Right renal cortex interstitium (tissue), 3 donors: ENCODE data around the gene LEFTY1. TPM values are rescaled to one million over a fixed set of nuclear protein-coding genes. Genes with fewer than 3 reads are reported as not detected.

Source experiments
- DNase-seq, 3 donors: peaks; one replicate each; pipeline ENCODE4 v3.0.0-alpha.2; 2013; ENCODE audit warnings: low read depth in 3 of 3, low spot score in 2 of 3
- polyA plus RNA-seq, 3 donors: library from polyadenylated mRNA; unstranded; fragments of 120-200 nt; gene quantifications; one replicate each; pipeline ENCODE4 v1.2.1, GENCODE V29; 2013; ENCODE audit not compliant: insufficient read length in 3 of 3

Gene LEFTY1
- polyA plus RNA-seq, 3 donors = 3.0 to 5.8 (median 5.5) TPM

DNA sequence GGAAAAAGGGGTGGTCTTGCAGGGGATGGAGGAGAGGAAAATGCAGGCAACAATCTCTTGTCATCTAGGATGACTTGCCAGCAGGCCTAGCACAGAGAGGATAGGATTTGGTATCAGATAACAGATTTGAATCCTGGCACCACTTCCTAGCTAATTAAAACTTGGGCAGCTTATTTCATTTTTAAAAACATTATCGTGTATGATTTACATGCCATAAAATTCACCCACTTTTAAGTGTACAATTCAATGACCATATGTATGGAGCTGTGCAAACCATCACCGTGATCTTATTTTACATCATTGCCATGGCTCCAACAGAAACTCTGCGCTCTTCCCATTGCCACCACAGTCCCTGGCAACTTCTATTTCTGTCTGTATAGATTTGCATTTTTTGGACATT lies 28.2 kb upstream of the LEFTY1 start:
- no peak for DNase-seq

DNA sequence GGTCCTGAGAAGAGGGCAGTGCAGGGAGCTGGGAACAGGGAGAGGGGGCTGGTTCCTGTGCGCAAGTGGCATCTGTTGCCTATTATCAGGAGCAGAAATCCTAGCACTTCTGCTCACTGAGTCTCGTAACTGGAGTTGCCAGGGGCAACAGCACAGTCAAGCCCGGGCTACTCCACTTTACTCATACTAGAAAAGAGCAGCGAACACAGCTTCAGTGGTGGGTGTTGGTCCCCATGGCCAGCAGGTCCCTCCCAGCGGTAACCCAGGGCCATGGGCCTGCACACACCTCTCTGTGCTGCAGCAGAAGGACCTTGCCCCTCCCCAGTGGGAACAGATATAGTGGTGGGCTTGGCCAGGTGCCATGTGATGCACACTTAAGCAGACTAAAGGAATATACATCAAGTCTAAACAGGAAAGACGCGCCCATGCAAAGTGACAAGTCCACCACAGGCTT lies 26.6 kb upstream of the LEFTY1 start:
- no peak for DNase-seq

DNA sequence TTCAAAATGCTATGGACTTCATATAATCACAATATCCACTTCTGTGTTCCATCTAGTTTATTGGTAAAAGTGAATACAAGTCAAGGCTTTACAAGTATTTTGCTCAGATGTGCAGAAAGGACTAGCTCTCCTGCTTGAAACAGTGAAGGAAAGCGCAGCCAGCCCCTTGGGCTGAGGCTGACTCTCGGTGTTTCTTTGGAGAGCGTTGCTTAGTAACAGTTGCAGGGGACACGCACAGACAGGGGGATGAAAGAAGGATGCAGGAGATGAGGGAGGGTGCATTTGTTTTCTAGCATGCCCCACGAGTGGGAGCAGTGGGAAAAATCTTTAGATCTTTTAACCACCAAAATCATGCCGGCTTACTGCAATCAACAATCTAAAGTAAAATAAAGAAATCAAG lies 26.0 kb upstream of the LEFTY1 start:
- DNase-seq = no peak

DNA sequence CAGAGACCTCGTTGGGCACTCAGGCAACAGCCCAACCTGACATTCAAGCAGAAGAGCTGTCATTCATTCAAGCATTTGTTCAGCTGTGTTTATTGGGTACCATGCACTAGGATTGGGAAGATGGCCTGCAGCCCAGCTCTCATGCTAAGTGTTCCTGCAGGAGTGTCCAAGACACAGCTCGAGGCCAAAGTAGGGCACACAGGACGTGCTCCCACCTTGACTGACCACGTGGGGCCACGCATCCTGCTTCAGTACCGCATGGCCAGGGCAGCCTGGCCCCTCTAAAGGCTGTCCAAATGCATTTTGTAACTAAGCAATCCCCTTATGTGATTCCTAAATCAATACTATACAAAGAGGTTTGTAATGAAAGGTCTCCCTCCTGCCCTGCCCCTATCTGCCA lies 25.4 kb upstream of the LEFTY1 start:
- no peak for DNase-seq

DNA sequence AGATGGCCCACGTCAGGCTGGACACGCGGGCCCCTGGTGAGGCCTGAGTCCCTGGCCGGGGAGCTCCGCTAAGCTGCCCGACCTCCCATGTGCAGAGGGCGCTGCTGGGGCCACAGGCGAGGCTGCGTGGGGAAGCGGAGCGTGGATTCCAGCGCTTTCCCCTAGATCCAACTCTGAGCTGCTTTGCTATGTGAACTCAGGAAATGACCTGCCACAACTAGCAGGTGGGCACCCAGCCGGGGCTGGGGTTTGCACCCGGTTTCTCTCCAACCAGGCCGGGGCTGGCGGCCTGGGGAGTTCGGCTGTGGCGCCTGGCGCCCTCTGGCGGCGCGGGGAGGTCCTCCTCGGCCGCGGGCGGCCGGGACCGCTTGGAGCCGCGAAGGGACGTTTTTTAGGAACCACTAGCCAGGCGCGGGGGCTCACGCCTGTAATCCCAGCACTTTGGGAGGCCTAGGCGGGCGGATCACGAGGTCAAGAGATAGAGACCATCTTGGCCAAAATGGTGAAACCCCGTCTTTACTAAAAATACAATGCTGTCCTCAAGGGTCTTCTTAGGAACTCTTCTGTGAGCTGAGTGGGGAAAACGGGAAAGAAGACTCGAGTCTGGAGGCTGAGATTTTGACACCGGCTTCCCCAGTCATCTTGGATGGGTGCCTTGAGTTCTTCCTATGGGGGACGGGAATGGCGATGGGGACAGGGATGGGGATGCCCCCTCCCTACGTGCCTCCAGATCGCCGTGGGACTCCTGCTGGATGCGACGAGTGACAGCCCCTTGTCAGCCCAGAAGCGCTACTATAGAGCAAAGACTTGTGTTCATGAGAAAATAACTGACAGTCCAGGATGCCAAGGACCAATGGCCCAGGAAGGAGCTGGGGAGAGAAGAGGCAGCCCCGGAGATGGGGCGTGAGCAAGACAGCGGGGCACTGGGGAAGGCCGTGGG lies 22.5 kb upstream of the LEFTY1 start:
- no peak for DNase-seq

DNA sequence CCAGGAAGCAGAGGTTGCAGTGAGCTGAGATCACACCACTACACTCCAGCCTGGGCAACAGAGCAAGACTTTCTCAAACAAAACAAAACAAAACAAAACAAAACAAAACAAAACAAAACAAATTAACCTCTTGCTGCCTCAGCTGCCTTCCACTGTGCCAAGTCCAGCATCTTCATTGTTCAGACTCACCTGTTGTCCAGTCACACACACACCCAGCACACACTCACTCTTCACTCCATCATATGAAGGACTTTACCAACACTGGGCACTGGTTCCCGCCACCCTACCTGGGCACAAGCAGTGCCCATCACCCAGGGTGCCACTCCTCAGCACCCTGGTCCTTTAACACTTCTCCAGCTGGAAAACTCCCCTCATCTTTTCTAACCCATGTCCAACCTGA lies 20.5 kb upstream of the LEFTY1 start:
- no peak for DNase-seq

DNA sequence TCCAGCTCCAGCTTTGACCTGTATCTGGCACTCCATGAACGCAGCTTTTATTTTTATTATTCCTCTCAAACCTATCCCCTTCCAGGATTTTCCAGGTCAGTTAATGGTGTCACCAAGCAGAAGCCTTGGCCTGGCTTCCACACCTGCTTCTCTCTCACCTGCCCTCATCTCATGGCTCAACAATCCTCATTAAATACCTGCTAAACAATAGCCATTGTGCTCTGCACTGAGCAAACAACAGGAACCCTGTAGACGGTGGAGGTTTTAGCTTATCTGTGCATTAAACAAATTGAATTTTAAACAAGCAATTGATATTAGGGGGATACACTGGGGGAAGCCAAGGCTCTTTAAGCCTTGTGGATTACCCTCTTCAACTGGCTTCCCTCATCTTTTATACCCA lies 19.8 kb upstream of the LEFTY1 start:
- no peak for DNase-seq

DNA sequence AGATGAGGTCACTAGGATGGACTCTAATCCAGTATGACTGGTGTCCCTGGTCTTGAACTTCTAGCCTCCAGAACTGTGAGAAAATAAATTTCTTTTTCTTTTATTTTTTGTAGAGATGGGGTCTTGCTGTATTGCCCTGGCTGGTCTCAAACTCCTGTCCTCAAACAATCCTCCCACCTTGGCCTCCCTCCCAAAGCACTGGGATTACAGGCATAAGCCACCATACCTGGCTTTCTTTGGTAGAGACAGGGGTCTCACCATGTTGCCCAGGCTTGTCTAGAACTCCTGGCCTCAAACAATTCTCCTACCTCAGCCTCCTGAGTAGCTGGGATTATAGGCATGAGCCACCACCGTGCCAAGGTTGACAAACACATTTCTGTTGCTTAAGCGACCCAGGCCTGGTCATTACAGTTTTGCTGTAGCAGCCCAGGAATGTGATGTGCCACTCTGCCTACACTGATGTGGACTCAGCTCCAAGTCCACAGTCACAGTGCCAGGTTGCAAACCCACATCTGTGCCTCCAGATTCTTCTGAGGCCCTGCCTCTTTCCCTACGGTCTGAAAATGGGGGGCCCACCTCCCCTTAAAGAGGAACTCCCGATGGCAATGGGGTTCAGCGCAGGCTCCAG lies 19.2 kb upstream of the LEFTY1 start:
- no peak for DNase-seq

DNA sequence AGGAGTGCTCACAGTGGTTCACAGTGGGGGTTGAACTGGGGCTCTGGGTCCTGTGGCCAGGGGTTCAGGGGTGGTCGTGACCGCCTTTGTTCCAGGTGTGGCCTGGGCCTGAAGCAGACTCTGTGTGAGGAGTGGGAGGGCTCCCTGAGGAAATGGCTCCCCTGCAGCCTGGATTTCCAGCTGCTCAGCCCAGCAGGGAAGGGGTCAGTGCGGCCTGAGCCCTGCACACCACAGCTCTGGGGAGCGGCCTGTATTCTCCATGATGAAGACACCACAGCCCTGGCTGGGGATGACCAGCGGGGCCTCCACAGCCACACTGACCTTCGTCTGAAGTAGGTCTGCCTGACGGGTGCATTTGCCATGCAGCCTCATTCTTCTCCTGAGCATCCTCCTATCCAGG lies 18.4 kb upstream of the LEFTY1 start:
- no peak for DNase-seq

DNA sequence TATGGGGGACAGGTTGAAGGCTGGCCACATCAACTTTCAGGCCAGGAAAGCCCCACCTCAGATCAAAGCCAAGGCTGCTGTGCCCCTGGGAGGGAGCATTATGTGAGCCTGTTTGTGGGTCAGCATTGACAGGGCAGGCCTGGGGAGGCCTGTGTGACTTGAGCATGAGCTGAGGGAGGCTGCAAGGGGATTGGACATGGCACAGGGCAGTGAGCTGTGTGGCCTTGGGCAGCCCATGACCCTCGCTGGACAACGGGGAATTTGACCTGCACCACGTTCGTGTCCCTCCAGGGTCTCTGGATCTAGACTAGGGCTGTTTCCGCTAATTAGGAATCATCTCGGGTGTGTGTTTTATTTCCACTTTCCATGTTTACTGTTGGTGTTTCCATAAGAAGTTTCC lies 17.5 kb upstream of the LEFTY1 start:
- no peak for DNase-seq

DNA sequence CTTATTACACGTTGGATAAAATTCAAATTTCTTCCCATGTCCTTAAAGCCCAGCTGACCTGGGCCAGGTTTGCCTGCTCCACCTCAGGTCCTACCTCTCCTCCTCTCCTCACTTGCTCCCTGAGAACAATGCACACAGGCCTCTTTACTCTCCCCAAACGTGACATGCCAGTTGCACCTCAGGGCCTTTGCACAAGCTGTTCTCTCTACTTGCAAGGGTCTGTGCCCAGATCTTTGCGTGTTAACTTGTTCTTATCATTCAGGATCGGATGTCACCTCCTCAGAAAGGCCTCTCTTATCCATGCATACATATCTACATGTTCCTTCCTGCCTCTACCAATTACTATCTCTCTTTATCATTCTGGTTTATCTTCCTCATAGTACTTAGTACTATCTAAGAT lies 14.7 kb upstream of the LEFTY1 start:
- DNase-seq = no peak

DNA sequence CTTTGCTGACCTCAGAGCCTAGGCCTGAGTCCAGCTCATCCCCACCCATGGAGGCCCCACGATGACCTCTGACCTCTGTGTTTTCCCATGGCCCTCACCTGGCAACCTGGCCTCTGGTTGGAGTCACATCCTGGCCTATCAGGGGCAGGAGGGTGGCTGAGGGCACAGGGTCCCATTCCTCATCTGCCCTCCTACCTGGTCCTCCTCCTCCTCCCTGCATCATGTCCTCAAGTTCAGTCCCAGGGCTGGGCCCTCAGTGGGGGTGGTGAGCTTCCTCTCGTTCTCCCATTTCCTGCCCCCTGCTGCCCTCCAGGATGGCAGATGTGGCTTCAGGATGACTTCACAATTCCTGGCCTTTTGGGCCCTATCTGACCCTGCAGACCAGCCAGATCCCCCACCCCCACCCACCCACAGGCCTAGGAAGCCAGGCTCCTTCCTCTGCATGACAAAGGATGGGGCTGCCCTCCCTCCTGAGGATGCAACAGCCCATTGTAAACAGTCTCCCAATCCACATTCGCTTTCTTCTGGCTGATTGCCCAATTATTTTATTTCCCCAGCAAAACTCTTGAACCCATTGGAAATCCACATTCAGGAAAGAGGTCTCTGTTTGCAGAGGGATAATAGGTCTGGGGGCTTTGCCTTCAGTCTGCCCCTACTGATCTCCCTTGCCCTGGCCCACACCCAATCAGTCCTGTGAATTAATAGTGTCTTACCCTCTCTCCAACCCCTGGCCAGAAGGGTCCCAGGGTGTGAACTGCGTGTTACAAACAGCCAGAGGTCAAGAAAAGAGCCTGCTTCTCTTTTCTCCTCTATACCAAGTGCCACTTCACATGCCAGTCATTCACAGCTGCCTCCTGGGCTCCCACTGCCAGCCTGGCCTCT lies 10.3 kb upstream of the LEFTY1 start:
- no peak for DNase-seq

DNA sequence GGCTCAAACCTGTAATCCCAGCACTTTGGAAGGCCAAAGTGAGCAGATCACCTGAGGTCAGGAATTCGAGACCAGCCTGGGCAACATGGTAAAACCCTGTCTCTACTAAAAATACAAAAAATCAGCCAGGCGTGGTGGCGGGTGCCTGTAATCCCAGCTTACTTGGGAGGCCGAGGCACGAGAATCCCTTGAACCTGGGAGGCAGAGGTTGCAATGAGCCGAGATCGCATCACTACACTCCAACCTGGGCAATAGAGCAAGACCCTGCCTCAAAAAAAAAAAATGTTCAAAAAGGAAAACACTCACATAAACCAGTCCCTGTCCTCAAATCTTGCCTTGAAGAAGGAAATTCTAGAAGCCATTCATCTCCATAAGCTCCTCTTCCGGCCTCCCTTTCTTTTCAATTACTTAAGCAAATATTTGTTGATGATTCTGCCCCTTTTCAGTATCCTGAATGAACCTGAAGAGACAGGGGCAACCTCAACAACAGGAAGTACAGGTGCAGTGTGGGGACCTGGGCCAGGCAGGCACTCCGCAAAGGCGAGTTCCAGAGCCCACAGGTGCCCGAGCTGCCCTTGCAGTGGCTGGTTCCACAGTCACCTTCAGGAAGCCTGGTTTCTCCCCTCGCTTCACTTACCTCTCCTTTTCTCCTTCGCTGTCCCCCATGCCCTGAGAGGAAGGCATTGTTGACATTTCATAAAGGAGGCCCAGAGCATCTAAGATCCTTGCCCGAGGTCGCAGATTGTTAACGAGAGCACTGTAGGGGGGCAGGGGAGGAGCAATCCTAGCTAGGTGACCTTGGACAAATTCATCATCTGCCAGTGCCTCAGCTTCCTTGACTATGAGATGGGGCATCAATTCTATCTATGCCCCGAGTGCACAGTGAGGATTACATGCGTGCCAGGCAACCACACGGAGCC lies 8.9 kb upstream of the LEFTY1 start:
- DNase-seq = no peak

DNA sequence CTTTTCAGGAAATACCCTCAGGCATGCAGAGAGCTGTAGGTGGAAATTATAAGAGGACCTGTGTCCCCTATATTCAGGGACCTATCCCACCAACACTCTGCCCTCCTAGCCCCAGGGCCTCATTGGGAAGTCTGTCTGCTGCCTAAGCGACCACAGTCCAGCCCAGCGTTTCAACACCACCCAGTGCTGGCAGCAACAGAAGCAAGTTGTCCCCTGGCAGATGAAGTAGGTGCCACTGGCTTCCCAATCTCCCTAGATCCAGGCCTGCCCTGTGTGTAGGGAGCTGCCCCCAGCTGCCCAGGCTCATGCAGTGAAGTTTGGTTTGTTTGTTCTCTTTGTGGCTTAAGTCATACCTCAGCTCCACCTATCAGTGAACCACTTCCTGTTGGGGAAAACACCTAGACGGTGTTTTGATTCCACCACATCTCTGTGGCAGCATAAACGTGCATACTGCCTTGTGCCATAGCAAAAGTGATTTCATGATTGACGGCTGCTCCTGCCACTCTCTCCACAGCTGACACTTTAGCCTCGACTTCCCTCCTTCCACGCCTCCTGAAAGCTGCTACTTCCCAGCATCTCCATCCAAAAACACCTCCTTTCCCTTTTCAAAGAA lies 8.1 kb upstream of the LEFTY1 start:
- no peak for DNase-seq

DNA sequence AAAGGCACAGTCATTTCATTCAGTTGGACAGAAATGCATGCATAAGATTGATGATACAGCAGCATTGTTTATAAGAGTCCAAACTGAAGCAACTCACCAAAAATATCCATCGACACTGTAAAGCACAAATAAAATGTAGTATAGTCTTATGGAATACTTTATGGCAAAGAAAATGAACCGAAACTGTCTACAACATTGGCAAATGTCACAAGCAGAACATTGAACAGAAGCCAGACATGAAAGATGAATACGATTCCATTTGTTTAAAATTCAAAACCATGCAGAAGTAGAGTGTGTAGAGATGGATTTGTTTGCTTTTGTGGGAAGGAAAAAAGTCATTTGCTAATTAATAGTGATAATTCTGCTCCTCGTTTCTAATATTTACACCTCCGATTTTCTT lies 7.5 kb upstream of the LEFTY1 start:
- no peak for DNase-seq

DNA sequence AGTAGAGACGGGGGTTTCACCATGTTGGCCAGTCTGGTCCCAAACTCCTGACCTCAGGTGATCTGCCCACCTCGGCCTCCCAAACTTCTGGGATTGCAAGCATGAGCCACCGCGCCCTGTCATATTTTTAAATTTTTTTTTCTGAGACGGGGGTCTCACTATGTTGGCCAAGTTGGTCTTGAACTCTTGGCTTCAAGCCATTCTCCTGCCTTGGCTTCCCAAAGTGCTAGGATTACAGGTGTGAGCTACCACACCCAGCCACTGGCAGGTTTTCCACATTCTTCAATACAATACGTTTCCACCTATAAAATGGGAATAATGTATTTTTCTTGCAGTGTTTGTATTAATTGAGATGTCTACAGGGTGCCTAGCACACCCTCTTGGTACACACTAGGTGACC lies 3.4 kb upstream of the LEFTY1 start:
- no peak for DNase-seq

DNA sequence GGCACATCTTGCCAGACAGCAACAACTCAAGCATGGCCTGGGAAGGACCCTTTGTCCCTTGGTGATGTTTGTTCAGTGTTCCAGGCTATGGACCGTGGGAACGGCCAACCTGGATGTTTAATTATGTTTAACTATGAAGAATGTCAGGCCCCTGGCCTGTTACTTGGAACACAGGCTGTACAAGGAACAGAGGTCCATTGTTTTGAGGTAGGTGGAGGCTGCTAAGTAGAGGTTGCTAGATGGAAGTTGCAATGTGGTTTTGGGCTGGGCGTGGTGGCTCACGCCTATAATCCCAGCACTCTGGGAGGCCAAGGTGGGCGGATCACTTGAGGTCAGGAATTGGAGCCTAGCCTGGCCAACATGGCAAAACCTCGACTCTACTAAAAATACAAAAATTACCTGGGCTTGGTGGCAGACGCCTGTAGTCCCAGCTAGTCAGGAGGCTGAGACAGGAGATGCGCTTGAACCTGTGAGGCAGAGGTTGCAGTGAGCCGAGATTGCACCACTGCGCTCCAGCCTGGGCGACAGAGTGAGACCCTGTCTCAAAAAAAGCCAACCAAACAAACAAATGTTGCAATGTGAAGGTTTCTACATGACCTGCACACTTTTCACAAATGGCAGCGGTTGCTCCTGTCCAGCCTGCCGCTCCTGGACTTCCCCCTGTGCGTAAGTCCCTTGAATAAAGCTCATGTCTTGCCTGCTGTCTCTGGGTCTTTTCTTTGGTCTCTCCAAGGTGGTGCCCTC lies 2.5 kb upstream of the LEFTY1 start:
- no peak for DNase-seq

DNA sequence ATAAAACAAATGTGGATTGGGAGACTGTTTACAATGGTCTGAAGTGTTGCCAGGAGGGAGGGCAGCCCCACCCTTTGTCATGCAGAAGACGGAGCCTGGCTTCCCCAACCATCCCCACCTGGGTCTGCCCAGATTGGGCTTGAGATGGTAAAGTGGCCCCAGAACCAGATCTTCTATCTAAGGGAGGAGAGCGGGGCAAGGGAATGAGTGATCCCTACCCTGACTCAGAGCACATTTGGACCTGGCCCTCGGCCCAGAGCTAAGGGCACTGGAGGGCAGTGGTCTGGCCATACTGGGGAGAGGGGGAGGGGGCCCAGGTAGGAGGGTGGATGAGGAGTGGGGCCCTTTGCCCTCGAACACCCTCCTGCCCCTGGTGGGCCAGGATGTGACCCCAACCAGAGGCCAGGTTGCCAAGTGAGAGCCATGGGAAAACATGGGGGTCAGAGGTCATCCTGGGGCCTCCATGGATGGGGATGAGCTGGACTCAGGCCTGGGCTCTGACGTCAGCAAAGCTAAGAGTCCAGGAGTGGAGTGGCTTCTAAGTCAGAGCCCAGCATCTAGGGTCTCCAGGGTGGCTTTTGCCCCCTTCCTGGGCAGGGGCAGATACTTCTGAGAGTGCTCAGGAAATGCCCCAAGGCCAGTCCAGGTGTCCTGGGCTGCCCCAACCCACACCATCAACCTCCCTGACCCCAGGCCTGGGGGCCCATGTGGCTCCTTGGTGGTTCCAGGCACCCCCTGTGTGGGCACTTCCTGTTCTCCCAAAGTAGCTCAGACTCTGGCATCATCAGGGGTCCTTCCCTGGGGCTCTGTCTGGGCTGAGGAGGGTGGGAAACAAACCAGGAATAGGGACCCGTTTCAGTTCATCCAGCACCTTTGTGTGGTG lies 1.6 kb upstream of the LEFTY1 start:
- no peak for DNase-seq
